ENCODE results near the gene PTPRR. TPM values are rescaled to one million over a fixed set of nuclear protein-coding genes. Genes with fewer than 3 reads are reported as not detected.

The PTPRR gene
- total RNA-seq, 2 experiments from 2014 or later = not detected

GRCh38 chr12:70842136-70842535 is 78.4 kb downstream of the PTPRR start:
- no peak overlapping the region for H3K27ac ChIP-seq (ENCODE audit: low read depth, low read length, poor library complexity, severe bottlenecking)
- no TSS peak for BruUV-seq (replicated peaks)
- no peaks in the 10 kb centered on the region for H3K36me3 ChIP-seq (ENCODE audit: insufficient read depth, low read length)
- TF ChIP-seq EZH2phosphoT487 (IDR thresholded peaks at IDR 0.05; ENCODE audit: borderline replicate concordance, low read depth, low read length) (no peak), CTCF (conservative IDR thresholded peaks at IDR 0.05; ENCODE audit: low read length) (no peak)
- H3K79me2 ChIP-seq (ENCODE audit: insufficient read depth, low read depth, low read length) = no peaks in the 10 kb centered on the region
- no peaks in the 10 kb centered on the region for H3K9me2 ChIP-seq (ENCODE audit: insufficient read depth, low read length)
- POLR2A ChIA-PET = interaction anchor here (0.6 to 1.8 kb wide), 2 partner anchors 12 to 145 kb away, joined by 3 to 9 read pairs; no protein-coding TSS in a partner anchor
- DNase-seq (ENCODE audit: low spot score) = no peak
- intact Hi-C loops (cut with micrococcal nuclease; ENCODE audit: unreplicated experiment) = no loop called here
- no peak overlapping the region for H3K4me3 ChIP-seq (ENCODE audit: low read depth, low read length, poor library complexity, severe bottlenecking)
- H3K4me1 ChIP-seq (ENCODE audit: insufficient read depth, low read length, poor library complexity, severe bottlenecking) = no peaks in the 10 kb centered on the region
- CTCF ChIA-PET (ENCODE audit: unreplicated experiment) = no interaction called here
- H4K20me1 ChIP-seq (ENCODE audit: insufficient read depth, low read length) = no peaks in the 10 kb centered on the region
- H3K9me3 ChIP-seq (ENCODE audit: low read length) = no peaks in the 10 kb centered on the region
- no peak overlapping the region for H3K4me2 ChIP-seq (ENCODE audit: low read length)
- no peak overlapping the region for H2AFZ ChIP-seq (ENCODE audit: low read length)

- Histone ChIP-seq H3K79me2 (ENCODE audit: insufficient read depth, low read depth, low read length) (no peaks in the 10 kb centered on the region), H3K36me3 (ENCODE audit: insufficient read depth, low read length) (no peaks in the 10 kb centered on the region), H3K27ac (ENCODE audit: low read depth, low read length, poor library complexity, severe bottlenecking) (no peak overlapping the region), H3K9me3 (ENCODE audit: low read length) (no peaks in the 10 kb centered on the region), H4K20me1 (ENCODE audit: insufficient read depth, low read length) (no peaks in the 10 kb centered on the region), H3K4me3 (ENCODE audit: low read depth, low read length, poor library complexity, severe bottlenecking) (no peak overlapping the region), H3K4me1 (ENCODE audit: insufficient read depth, low read length, poor library complexity, severe bottlenecking) (no peaks in the 10 kb centered on the region), H2AFZ (ENCODE audit: low read length) (no peak overlapping the region), H3K4me2 (ENCODE audit: low read length) (no peak overlapping the region), H3K9me2 (ENCODE audit: insufficient read depth, low read length) (no peaks in the 10 kb centered on the region)
- ChIA-PET CTCF (ENCODE audit: unreplicated experiment) (no interaction called here), POLR2A (interaction anchor here (0.6 kb wide), 1 partner anchor 41 kb away, joined by 3 read pairs; no protein-coding TSS in a partner anchor)
- TF ChIP-seq EZH2phosphoT487 (IDR thresholded peaks at IDR 0.05; ENCODE audit: borderline replicate concordance, low read depth, low read length) = no peak
- no peak for TF ChIP-seq CTCF (conservative IDR thresholded peaks at IDR 0.05; ENCODE audit: low read length)
- intact Hi-C loops (cut with micrococcal nuclease; ENCODE audit: unreplicated experiment) = no loop called here
- no TSS peak for BruUV-seq (replicated peaks)
- no peak for DNase-seq (ENCODE audit: low spot score)
These were observed 79.7 kb downstream of the PTPRR start for GRCh38 chr12:70840656-70841350.

- ChIA-PET CTCF (ENCODE audit: unreplicated experiment) (no interaction called here), POLR2A (no interaction called here)
- no peak for DNase-seq (ENCODE audit: low spot score)
- H3K27ac ChIP-seq (ENCODE audit: low read depth, low read length, poor library complexity, severe bottlenecking) = no peak overlapping the region
- H3K4me2 ChIP-seq (ENCODE audit: low read length) = no peak overlapping the region
- no peaks in the 10 kb centered on the region for H3K9me3 ChIP-seq (ENCODE audit: low read length)
- H2AFZ ChIP-seq (ENCODE audit: low read length) = no peak overlapping the region
- no peaks in the 10 kb centered on the region for H3K36me3 ChIP-seq (ENCODE audit: insufficient read depth, low read length)
- no peaks in the 10 kb centered on the region for H4K20me1 ChIP-seq (ENCODE audit: insufficient read depth, low read length)
- H3K4me3 ChIP-seq (ENCODE audit: low read depth, low read length, poor library complexity, severe bottlenecking) = no peak overlapping the region
- BruUV-seq (replicated peaks) = no TSS peak
- TF ChIP-seq CTCF (conservative IDR thresholded peaks at IDR 0.05; ENCODE audit: low read length) (no peak), EZH2phosphoT487 (IDR thresholded peaks at IDR 0.05; ENCODE audit: borderline replicate concordance, low read depth, low read length) (no peak)
- no peaks in the 10 kb centered on the region for H3K79me2 ChIP-seq (ENCODE audit: insufficient read depth, low read depth, low read length)
- intact Hi-C loops (cut with micrococcal nuclease; ENCODE audit: unreplicated experiment) = no loop called here
- no peaks in the 10 kb centered on the region for H3K9me2 ChIP-seq (ENCODE audit: insufficient read depth, low read length)
- H3K4me1 ChIP-seq (ENCODE audit: insufficient read depth, low read length, poor library complexity, severe bottlenecking) = no peaks in the 10 kb centered on the region
These were observed 81.0 kb downstream of the PTPRR start for GRCh38 chr12:70839544-70839943.
